Activated CD4-positive, alpha-beta T cell treated with anti-CD3 and anti-CD28 coated beads, Interleukin-2, amount 50 U/mL, for 4 hours (primary cell): Measurements from ENCODE around the gene NAV2.

ENCODE experiments used
- DNase-seq, 2 experiments: peaks; one replicate each; pipeline ENCODE4 v3.0.0-alpha.2; 2020

NAV2 gene

DNA sequence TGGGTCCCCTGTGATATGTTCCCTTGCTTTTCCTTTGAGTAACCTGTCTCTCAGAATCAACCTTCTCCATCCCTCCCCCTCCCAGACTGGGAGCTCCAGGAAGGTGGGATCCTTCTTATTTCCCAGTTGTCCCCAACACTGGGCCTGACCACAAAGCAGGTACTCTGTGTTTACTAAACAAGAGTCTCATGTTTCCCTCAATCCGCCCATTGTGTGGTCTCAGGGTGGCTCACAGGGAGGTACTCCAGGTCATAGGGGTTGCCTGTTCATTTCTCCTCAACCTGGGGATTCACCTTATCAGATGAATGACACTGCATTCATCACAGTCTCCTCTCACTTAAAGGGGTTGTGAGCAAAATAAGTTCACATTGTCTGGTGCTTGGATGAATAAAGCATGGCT, 26.4 kb upstream of the NAV2 start:
- DNase-seq: no peak

DNA sequence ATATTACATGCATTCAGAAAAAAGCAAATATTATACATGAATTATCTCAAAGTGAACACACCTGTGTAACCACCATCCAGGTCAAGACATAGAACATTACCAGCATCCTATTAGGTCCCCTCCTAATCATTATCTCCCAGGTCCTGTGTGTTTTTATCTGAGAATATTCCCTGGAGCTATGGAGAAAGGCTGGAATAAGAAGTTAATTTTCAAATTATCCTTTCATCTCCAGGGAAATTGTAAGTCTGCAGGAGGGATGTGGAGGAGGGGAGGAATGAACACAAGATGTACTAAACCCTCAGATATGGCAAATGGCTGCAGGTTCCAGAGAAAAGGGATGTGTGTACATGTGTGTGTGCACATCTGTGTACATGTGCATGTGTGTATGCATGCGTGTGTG, 25.2 kb upstream of the NAV2 start:
- DNase-seq: no peak

DNA sequence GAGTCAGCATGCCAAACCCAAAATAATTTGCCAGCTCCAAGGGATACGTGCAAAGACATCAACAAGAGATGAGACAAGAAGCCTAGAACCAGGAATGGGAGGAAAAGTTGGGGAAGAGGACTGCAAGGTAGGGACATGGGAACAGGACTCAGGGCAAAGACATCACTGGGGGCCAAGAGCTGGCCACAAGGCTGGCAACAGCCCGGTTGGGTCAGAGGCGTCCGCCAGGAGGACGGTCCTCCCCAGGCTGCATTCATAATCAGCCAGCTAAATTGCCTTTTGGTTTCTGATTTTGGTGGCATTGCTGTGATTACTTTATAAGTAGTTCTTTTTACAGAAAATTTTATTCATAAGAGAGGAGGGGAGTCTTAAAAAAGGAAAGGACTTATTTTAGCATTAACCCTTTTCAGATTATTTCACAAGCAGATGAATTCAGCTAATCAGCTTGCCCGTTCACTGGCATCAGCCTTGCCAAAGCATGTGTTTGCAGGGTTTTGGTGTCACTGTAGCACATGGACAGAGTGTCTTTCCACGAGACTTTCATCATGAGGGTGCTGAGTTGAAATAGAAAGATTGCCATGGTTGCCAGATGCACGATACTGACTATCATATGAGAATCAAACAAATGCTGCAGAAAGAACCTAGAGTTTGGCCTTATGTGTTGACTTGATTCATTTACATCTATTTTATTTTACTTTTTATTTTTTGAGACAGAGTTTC, 23.2 kb upstream of the NAV2 start:
- no peak for DNase-seq

DNA sequence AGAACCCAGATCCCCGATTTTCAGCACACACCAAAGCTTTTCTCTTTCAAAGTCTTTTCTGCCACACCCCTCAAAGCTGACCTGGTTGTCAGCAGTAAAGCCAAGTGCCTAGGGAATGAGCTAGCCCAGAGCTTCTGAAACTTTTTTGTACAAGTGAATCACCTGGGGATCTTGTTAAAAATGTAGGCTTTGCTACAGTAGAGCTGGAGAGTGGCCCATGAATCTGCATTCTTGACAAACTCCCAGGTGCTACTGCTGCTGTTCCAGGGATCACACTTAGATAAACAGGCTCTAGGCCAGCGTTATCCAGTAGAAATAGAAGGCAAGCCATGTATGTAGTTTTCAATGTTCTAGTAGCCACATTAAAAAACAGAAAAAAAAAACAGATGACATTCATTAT, 21.8 kb upstream of the NAV2 start:
- DNase-seq: no peak

DNA sequence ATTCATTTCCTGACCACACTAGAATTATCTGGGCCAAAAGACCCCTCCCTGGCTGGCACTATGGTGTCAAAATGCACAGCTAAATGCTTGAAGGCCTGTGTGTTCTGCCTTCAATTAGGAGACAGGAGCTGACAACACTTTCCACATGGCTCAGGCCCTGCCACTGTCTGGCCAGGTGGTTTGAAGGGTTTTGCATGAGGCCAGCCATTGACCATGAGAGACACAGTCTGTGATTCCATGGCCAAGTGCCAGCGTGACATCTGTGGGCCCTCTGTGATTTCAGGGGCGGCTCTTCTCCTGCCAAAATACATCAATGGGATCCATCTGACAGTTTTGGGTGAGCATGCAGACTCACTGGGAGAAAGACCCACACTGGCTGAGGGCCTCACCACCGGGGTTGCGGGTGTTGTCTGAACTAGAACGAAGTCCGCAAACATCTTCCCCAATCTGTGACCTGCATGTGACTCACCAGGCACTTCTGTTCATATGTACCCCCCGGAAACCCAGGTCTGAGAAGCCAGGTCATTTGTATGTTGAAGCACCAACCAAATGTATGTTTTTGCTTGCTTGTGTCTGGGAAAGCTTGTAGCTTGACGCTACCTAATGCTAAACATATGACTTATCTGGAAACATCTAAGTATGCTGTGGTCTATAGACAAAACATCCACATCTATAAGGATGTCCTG, 20.7 kb upstream of the NAV2 start:
- DNase-seq: no peak

DNA sequence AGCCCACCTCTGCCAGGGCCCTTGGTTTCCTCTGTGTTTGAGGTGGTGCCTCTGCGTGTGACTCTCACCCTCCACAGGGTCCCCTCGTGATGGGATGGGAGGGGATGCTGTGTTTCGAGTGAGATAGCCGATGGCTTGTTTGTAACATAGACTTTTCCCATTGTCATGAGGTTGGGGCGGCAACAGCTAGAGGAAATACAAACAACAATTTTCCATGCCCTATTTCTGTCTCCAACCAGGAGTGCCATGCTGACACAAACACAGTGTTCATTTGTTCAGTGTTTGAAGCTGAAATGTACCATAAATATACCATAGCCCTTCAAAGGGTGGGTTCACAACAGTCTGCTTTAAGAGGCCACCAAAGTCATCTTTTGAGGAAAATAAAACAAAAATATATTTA, 19.5 kb upstream of the NAV2 start:
- no peak for DNase-seq

DNA sequence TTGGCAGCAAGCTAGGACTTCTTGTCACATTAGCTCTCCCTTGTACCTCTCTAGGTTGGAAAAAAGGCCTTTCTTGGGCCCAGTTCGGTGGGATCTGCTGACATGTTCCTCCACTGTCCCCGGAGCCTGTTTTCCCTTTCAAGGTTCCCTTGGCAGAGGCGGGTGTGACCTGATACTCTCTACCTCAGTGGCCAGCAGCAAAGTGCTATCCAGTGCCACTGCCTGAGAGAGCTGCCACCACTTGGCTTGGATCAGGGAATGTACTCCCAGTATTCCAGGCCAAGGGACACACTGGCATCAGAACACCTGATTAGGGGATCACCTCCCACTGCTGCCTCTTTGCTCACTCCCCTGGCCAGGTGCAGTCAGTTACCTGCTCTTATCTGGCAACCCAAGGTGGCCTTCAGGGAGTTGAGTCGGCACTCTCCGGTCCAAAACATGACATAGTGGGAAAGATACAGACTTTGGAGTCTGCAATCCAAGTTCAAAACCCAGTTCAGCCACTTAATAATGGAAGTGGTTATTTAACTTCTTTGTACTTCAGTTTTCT, 17.8 kb upstream of the NAV2 start:
- no peak for DNase-seq

DNA sequence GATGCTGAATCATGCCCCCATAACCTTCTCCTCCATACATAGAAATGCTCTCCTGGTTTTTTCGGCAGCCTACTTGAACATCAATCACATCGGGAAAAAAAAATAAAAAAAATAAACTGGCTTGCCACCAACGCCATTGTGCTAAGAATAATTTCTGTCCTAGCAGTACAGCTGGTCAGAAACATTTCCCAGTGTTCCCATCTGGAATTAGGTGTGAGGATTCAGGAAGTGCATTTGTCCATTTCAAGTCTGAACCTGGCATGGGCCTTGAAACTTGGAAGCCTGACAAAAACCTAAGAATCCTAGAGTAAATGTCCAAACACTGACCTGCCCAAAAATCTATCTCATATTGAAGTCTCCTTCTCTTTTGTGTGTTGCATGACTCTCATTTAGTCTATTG, 16.6 kb upstream of the NAV2 start:
- no peak for DNase-seq

DNA sequence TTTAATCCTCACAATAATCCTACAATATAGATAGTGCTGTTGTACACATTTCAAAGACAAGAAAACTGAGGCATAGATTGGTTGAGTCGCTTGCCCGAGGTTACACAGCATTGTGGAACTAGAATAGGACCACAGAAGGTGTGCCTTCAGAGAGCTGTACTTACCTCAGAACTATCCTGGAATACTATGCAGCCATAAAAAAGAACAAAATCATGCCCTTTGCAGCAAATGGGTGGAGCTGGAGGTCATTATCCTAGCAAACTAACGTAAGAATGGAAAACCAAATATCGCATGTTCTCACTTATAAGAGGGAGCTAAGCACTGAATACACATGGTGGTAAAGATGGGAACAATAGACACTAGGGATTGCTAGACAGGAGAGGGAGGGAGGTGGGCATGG, 15.7 kb upstream of the NAV2 start:
- no peak for DNase-seq

DNA sequence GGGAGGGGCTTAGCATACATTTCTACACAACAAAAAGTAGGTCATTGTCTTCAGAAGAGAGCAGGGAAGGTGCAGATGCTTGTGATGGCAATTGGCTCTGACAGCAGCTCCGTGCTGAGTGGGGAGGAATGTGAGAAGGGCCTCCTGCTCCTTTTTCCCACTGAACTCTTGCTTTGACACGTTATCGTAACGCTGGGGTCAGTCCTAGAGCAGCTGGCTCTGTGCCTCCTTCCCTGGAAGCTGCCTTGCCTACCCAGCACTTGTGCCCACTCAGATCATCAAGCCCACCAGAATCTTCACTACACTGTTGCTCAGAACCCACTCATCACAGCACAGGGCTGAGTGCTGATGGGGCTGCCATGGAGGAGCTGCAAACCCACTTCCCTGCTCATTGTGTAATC, 14.9 kb upstream of the NAV2 start:
- DNase-seq: no peak

DNA sequence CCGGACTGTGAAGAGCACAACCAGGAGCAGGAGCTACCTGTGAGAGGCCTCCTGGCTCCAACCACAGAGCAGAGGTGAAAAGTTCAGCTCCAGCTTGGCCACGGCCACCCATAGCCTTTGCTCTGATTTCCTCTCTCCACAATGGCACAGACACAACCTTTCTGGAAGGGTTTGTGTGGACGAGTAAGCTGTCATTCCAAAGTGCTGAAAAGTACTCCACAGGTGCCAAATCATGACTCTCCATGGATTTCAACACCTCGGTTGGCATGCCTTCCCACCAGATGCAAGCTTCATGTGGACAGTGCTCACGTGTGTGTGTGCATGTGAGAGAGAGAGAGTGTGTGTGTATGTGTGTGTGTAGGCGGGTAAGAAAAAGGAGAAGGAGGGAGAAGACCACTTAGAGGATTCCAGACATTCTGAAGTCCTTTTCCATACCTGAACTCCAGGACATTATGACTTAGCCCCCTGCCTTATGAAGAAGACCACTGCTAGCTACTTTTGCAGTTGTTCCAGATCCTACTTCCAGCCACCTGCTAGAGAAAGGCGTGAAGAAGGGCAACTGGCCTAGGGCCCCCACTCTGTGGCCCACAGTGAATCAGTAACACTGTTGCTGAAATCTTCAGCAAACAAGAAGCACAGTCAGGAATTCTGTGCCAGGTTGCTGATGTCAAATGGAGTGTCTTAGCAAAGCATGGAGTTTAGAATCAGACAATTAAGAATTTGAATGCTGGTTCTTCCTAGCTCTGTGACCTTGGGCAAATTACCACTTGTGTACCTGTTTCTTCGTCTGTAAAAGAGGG, 13.9 kb upstream of the NAV2 start:
- no peak for DNase-seq

DNA sequence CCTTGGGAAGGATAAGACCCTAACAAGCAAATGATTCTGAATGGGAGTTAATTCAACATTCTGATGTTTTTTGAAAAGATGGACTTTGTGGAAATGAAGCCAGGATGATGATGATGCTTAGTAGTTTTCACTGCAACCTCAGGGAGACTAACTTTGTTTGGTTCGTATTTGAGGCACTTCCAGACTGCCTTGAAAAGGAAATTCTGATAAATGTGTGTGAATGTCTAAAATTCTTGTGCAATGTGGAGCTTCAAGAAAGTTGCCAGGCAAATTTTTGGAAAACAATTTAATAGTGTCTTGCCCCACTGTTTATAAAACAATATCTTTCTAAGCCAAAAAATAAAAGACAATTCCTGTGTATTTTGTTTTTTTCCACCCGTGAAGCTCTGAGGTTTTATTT, 11.2 kb upstream of the NAV2 start:
- no peak for DNase-seq

DNA sequence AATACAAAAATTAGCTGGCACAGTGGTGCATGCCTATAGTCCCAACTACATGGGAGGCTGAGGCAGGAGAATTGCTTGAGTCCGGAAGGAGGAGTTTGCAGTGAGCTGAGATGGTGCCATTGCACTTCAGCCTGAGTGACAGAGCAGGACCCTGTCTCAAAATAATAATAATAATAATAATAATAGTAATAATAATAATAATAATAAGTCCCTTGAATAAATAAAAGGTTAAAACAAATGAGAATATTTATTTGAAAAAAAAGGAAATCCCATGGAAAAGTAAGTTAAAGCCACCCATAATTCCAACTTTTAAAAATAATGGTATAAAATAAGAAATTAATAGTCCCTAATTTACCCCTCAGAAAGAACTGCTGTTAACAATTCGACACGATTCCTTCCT, 10.0 kb upstream of the NAV2 start:
- no peak for DNase-seq

DNA sequence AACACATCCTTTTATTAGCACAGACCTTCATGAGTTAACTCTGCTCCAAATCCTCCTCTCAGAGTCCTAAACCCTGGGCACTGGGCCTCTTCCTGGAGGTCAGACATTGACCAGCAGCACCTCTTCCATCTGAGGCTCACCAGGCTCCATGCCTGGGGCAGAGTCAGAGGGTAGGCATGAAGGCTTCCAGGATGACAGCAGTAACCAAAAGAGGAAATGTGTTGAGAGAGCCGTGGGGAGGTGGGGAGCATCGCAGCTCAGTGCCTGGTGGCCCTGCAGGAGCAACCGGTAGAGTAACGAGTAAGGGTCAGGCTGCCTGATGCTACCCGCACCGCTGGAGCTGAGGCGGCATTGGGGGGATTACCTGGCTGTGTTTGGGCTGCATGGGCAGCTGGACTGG, 9.4 kb upstream of the NAV2 start:
- no peak for DNase-seq

DNA sequence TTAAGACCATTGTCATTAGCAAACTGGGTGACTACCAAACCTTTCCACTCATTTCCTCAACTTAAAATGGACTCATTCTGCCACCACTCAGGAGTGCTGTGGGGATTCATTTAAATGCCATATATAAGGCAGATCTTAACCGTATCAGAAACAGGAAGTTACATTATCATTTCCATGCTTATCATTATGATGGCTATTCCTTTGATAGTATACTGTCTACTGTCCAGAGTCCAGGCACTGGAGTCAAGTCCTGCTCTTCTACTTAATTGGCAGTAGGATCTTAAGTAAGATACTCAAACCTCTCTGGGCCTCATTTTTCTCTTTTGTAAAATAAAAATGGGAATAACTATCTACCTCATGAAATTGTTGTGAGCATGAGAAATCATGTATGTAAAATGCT, 8.4 kb upstream of the NAV2 start:
- no peak for DNase-seq

DNA sequence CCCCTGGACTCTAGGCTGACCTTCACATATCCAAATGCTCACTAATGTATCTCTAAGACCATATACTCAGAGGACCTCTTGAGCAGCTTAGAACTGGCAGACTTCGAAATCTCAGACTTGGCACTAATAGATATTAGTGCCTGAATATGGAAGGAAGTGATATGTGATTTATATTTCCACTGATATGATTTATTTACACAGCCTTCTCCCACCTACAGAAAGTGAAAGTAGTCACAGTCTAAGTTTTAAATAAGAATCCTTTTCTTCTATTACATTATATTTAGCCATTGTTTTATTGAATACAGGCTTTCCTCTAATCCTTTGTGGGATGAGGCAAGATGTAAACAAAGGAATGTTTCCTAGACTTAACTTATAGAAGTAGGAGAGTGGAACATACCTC, 6.7 kb upstream of the NAV2 start:
- no peak for DNase-seq

DNA sequence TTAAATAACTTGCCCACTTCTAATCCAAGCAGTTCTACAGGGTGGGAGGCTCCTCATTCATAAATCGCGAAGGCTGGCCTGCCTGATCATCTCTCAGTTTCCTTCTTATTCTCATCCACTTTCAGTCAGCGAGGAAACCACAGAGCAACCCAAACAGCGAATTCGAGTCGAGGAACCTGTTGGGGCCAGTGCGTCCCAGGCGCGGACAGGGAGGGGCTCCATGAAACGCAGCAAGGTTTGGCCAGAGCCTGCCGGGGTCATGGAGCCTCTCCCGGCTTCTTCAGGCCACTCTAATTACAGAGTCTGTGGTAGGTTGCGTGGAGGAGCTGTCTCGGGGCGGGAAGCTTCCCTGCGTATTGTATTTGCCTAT, 741 bp upstream of the NAV2 start:
- no peak for DNase-seq

DNA sequence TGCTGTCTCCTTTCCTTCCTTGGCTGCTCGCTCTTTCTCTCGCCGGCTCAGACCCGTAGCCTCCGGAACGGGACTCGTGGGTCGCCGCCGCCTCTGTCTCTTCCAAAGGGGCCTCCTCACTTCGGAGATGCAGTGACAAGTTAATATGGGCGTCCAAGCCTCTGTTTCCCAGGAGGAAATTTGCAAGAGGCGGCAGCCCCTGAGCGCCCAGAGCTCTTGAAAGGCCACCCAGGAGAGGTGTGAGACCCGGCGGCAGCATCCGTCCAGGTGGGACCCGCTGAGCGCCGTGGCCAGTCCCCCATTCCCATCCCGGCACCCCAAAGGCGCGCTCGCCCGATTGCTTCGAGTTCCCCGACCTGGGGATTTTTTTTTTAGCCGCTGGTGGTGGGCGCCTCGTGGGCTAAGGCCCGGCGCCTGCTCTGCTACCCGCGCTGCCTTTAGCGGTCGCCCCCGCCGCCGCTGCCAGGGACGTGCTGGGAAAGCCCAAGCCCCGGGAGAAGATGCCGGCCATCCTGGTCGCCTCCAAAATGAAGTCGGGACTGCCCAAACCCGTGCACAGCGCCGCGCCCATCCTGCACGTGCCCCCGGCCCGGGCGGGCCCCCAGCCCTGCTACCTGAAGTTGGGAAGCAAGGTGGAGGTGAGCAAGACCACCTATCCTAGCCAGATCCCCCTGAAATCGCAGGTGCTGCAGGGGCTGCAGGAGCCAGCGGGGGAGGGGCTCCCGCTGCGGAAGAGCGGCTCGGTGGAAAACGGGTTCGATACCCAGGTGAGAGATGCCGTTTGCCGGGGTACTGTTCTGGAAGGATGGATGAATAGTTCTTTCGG, 772 bp downstream of the NAV2 start:
- DNase-seq: no peak

DNA sequence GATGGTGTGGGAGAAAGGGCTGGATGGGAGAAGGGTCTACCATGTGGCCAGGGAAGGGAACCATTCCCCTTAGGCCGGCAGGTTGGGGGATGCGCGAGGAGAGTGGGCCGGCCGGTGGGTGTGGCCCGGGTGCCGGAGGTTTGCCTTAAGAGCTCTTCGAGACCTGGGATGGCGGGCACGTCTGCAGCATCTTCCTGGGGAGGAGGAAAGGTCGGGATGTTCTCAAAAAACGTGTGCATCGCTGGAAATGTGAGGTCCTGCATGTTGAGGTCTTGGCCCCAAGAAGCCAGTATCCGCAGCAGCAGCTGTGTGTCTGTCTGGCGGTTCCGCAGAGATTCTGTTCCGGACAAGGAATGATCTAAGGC, 1.4 kb downstream of the NAV2 start:
- DNase-seq: no peak

DNA sequence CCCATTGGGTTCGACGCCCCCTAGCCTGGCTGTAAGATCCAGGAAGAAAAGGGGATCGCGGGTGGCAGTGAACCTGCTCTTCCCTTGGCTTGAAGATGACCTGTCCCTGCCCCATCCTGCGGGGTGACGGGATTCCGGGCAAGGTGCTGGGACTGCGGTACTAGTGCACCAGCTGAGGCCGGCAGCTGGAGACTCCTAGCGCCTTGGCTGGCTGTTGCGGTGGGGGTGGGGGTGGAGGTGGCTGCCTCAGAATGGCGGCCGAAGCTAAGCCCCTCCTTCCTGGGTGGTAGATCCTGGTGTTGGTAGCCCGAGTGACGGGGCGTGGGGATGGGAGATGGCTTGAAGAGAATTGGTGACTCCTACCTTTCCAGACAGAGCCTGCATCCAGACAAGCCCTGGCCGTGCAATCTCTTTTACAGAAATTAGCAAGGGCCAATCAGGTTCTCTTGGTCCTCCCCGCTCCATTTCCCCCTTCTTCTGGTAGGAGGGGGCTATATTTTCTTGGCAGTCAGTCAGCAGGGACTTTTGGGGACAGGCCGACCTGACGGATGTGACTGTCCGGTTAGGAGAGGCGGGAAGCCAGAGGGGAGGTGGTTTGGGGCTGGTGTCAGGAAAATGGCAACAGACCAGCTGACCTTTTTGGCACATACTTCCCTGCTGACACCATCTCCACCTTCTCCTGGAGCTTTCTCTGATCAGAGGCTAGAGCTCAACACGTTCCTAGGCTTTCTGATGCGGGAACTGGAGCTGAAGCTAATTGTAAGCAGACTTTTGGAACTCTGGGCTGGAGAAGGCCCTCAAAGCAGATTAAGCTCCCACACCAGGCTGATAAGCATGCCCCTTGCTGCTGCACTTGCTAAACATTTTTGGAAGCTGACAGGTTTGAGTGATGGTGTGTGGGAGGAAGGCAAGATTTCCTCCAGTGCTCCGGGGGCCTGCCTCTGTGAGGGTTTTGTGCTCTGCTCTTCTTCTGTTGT, 2.0 kb downstream of the NAV2 start:
- DNase-seq: no peak

DNA sequence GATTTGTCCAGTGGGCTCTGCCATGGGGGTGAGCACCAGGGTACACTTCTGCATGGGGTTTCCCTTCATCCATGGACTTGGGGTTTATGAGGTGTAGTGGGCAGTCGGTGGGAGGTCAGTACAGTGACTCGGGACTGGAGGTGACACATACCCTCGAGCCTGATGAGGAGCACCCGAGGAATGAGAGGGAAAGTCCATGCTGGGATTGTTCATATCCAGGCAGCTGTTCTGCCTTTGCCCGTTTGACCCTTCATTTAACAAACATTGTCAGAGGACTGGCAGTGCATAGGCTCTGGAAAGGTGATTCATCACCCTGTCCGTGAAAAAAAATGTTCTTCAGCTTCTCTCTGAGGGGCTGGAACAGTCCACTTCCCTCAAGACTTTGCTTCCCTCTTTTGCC, 2.7 kb downstream of the NAV2 start:
- no peak for DNase-seq

DNA sequence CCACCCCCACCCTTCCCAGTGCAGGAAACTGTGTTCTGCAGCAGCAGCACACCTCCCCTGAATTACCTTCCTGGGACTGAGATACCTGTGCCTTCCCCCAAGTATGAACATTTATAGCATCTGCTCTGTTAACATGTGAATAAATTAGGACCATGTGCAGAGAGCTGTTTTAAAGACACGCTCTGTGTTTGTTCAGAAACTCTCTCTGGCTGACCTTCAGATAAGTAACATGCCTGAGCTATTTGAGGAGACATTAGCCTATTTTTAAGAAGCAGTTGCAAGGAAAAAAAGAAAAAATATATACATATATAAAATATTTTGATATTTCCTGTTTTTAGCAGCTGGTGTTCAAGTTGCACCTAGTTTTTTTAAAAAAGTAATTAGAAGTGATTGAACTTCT, 5.4 kb downstream of the NAV2 start:
- no peak for DNase-seq
